Neural cell (in vitro differentiated cells): ENCODE measurements around the gene MANEAL. TPM values are rescaled to one million over a fixed set of nuclear protein-coding genes. Genes with fewer than 3 reads are reported as not detected.
A peak's percentile ranks its signal among the peaks of the same experiment; 100 is the strongest.

Experiments
- H2AFZ ChIP-seq: fragments of 200-600, 300-800 bp; sonication (generic), shearing (Covaris generic); 2 replicates; pipeline ENCODE4 v1.6.0; 2014; ENCODE audit warnings: low read depth, mild to moderate bottlenecking, antibody characterized with exemption, low read length, moderate library complexity
- H3F3A ChIP-seq: fragments of 200-600 bp; shearing (Covaris generic); 2 replicates; pipeline ENCODE4 v1.6.1; 2016; ENCODE audit warnings: mild to moderate bottlenecking, moderate library complexity, mixed read lengths, antibody characterized with exemption, low read length; ENCODE audit not compliant: insufficient read depth, poor library complexity, severe bottlenecking
- H3K27ac ChIP-seq: fragments of 200-600, 300-800 bp; sonication (generic), shearing (Covaris generic); 2 replicates; pipeline ENCODE4 v1.5.1; 2014; ENCODE audit warnings: mild to moderate bottlenecking, low read length, moderate library complexity
- H3K27me3 ChIP-seq: fragments of 300-800, 200-600 bp; sonication (generic), shearing (Covaris generic); 2 replicates; pipeline ENCODE4 v1.6.0; 2014; ENCODE audit warnings: mild to moderate bottlenecking, low read depth, low read length, moderate library complexity; ENCODE audit not compliant: insufficient read depth
- H3K36me3 ChIP-seq: fragments of 300-800, 200-600 bp; sonication (generic), shearing (Covaris generic); 2 replicates; pipeline ENCODE4 v1.5.1; 2014; ENCODE audit warnings: mild to moderate bottlenecking, antibody characterized with exemption, low read length, moderate library complexity; ENCODE audit not compliant: insufficient read depth
- H3K4me2 ChIP-seq: fragments of 300-800, 200-600 bp; sonication (generic), shearing (Covaris generic); 2 replicates; pipeline ENCODE4 v1.6.0; 2014; ENCODE audit warnings: mild to moderate bottlenecking, low read length
- H3K4me3 ChIP-seq: fragments of 300-800, 200-600 bp; sonication (generic), shearing (Covaris generic); 2 replicates; pipeline ENCODE4 v1.5.1; 2014; ENCODE audit warnings: mild to moderate bottlenecking, low read length, moderate library complexity
- H3K79me2 ChIP-seq: fragments of 200-600 bp; shearing (Covaris generic); replicated peaks from 2 replicates; pipeline ENCODE4 v1.6.0; 2014; ENCODE audit warnings: mild to moderate bottlenecking, low read length, moderate library complexity; ENCODE audit not compliant: insufficient read depth
- H3K9ac ChIP-seq: fragments of 300-800, 200-600 bp; sonication (generic), shearing (Covaris generic); 2 replicates; pipeline ENCODE4 v1.6.1; 2016; ENCODE audit warnings: mild to moderate bottlenecking, low read length, mixed read lengths
- H3K9me2 ChIP-seq: fragments of 200-600 bp; shearing (Covaris generic); 2 replicates; pipeline ENCODE4 v1.6.1; 2016; ENCODE audit warnings: mild to moderate bottlenecking, low read length, mixed read lengths; ENCODE audit not compliant: insufficient read depth
- H3K9me3 ChIP-seq: fragments of 200-600, 300-800 bp; sonication (generic), shearing (Covaris generic); 2 replicates; pipeline ENCODE4 v1.6.1; 2016; ENCODE audit warnings: mild to moderate bottlenecking, mixed run types, low read length, moderate library complexity, mixed read lengths
- H4K20me1 ChIP-seq: fragments of 200-600 bp; shearing (Covaris generic); 2 replicates; pipeline ENCODE4 v1.6.1; 2016; ENCODE audit warnings: mild to moderate bottlenecking, mixed run types; ENCODE audit not compliant: insufficient read depth
- EP300 ChIP-seq: fragments of 450-650 bp; conservative IDR thresholded peaks from 2 replicates; pipeline ENCODE4 v1.6.1; 2014; ENCODE audit warnings: antibody characterized with exemption, mild to moderate bottlenecking, moderate library complexity; ENCODE audit not compliant: poor library complexity, severe bottlenecking
- EZH2 ChIP-seq: fragments of 200-600, 300-800 bp; shearing (Covaris generic), sonication (generic); IDR thresholded peaks from 2 replicates; pipeline ENCODE4 v1.6.1; 2014; ENCODE audit warnings: antibody characterized with exemption, low read length, borderline replicate concordance, mild to moderate bottlenecking; ENCODE audit not compliant: insufficient read depth, poor library complexity, severe bottlenecking
- MXI1 ChIP-seq: fragments of 450-650 bp; conservative IDR thresholded peaks from 2 replicates; pipeline ENCODE4 v1.6.1; 2014; ENCODE audit warnings: antibody characterized with exemption, mild to moderate bottlenecking; ENCODE audit not compliant: poor library complexity, severe bottlenecking
- POLR2AphosphoS5 ChIP-seq: IDR thresholded peaks from 2 replicates; pipeline ENCODE4 v1.6.1; 2012
- RAD21 ChIP-seq: fragments of 450-650 bp; conservative IDR thresholded peaks from 2 replicates; pipeline ENCODE4 v1.6.1; 2014; ENCODE audit warnings: antibody characterized with exemption, mild to moderate bottlenecking, moderate library complexity
- SMC3 ChIP-seq: fragments of 450-650 bp; conservative IDR thresholded peaks from 2 replicates; pipeline ENCODE4 v1.6.1; 2014; ENCODE audit warnings: antibody characterized with exemption, mild to moderate bottlenecking, moderate library complexity; ENCODE audit not compliant: poor library complexity
- TAF1 ChIP-seq: IDR thresholded peaks from 2 replicates; pipeline ENCODE4 v1.6.1; 2012; ENCODE audit warnings: low read depth
- polyA plus RNA-seq: library from polyadenylated mRNA; depleted of rRNA; stranded (reverse); fragments of >200 nt; gene quantifications from 2 replicates; pipeline ENCODE4 v1.2.3, GENCODE V29; 2014
- TF ChIP-seq, protein P1 (sequence below): IDR thresholded peaks from 2 replicates; pipeline ENCODE4 v1.6.1; 2012; ENCODE audit warnings: borderline replicate concordance
- TF ChIP-seq, protein P2 (sequence below): fragments of 450-650 bp; IDR thresholded peaks from 2 replicates; pipeline ENCODE4 v1.5.1; 2014; ENCODE audit warnings: antibody characterized with exemption, mild to moderate bottlenecking, moderate library complexity; ENCODE audit not compliant: poor library complexity, severe bottlenecking

MANEAL gene
- polyA plus RNA-seq, 1 donor from 2014 or later = 37.0 TPM

DNA sequence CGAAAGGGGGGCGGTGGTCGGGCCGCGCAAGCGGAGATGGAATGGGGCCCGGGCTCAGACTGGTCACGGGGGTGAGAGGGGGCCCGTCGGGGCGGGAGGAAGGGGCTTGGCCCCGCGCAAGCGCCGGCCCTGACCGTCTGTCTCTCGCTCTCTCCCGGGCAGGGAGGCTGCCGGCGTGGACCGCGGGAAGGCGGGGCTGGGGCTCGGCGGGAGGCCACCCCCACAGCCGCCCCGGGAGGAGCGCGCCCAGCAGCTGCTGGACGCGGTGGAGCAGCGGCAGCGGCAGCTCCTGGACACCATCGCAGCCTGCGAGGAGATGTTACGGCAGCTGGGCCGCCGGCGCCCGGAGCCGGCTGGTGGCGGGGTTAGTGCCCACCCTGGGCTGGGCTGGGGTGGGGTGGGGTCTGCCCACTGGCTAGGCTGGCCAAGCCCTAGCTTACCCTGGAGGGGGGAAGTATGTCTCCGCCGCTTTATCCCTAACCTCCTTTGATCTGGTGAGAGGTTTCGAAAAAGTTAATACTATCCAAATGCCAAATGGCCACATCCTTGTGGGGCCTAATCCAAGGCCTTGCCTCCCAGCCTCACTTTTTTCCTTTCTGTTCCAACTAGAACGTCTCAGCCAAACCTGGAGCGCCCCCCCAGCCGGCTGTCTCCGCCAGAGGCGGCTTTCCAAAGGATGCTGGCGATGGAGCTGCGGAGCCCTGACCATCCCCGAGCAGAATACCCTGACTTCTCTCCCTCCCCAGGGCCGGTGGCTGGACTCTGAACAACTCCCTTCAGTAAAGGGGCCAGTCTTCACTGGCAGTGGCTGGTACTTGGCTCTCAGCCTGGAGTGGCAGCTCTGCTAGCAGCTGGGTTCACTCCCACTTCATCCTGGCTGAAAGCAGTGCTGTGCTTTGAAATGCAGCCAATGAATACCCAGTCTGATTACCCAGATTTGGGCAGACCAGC is 15.0 kb downstream of the MANEAL start:
- H3K9me3 ChIP-seq = no peaks in the 10 kb centered on the region
- no peaks in the 10 kb centered on the region for H3K27me3 ChIP-seq
- no peaks in the 10 kb centered on the region for H3F3A ChIP-seq
- peak overlapping the region; percentile 85 for H3K27ac ChIP-seq
- no peaks in the 10 kb centered on the region for H4K20me1 ChIP-seq
- peaks cover 16% of the 10 kb centered on the region for H3K79me2 ChIP-seq
- TF ChIP-seq, protein P1, sequence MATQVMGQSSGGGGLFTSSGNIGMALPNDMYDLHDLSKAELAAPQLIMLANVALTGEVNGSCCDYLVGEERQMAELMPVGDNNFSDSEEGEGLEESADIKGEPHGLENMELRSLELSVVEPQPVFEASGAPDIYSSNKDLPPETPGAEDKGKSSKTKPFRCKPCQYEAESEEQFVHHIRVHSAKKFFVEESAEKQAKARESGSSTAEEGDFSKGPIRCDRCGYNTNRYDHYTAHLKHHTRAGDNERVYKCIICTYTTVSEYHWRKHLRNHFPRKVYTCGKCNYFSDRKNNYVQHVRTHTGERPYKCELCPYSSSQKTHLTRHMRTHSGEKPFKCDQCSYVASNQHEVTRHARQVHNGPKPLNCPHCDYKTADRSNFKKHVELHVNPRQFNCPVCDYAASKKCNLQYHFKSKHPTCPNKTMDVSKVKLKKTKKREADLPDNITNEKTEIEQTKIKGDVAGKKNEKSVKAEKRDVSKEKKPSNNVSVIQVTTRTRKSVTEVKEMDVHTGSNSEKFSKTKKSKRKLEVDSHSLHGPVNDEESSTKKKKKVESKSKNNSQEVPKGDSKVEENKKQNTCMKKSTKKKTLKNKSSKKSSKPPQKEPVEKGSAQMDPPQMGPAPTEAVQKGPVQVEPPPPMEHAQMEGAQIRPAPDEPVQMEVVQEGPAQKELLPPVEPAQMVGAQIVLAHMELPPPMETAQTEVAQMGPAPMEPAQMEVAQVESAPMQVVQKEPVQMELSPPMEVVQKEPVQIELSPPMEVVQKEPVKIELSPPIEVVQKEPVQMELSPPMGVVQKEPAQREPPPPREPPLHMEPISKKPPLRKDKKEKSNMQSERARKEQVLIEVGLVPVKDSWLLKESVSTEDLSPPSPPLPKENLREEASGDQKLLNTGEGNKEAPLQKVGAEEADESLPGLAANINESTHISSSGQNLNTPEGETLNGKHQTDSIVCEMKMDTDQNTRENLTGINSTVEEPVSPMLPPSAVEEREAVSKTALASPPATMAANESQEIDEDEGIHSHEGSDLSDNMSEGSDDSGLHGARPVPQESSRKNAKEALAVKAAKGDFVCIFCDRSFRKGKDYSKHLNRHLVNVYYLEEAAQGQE = no peak
- TF ChIP-seq, protein P2, sequence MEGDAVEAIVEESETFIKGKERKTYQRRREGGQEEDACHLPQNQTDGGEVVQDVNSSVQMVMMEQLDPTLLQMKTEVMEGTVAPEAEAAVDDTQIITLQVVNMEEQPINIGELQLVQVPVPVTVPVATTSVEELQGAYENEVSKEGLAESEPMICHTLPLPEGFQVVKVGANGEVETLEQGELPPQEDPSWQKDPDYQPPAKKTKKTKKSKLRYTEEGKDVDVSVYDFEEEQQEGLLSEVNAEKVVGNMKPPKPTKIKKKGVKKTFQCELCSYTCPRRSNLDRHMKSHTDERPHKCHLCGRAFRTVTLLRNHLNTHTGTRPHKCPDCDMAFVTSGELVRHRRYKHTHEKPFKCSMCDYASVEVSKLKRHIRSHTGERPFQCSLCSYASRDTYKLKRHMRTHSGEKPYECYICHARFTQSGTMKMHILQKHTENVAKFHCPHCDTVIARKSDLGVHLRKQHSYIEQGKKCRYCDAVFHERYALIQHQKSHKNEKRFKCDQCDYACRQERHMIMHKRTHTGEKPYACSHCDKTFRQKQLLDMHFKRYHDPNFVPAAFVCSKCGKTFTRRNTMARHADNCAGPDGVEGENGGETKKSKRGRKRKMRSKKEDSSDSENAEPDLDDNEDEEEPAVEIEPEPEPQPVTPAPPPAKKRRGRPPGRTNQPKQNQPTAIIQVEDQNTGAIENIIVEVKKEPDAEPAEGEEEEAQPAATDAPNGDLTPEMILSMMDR = no peak
- TF ChIP-seq RAD21 (no peak), POLR2AphosphoS5 (no peak), EZH2 (no peak), MXI1 (no peak), TAF1 (no peak), SMC3 (no peak), EP300 (no peak)
- peak overlapping the region; percentile 43 for H2AFZ ChIP-seq
- H3K9me2 ChIP-seq = no peaks in the 10 kb centered on the region
- peaks cover 9% of the 10 kb centered on the region for H3K36me3 ChIP-seq
- H3K9ac ChIP-seq = peak overlapping the region; percentile 87
- H3K4me3 ChIP-seq = peak overlapping the region; percentile 88
- H3K4me2 ChIP-seq = peak overlapping the region; percentile 49

DNA sequence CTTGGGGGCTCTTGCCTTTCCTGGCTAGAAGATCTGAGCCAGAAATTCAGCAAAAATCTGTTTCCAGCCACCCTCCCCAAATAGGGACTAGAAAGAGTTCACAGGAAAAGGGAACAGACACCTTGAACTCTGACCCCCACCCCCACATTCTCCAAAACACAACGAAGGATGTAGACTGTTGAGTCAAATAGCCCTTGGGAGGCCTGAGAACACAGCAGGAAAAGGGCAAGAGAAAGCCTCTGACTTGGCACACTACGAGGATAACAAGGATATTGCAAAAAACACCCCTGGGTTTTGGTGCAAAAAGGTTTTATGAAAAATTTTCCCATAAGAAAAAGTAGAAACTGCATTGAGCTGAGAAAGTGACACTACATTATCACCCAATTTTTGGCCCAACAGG is 16.3 kb downstream of the MANEAL start:
- no peaks in the 10 kb centered on the region for H3K9me3 ChIP-seq
- H3K4me3 ChIP-seq = no peak overlapping the region
- TF ChIP-seq EZH2 (no peak), SMC3 (no peak), MXI1 (no peak), POLR2AphosphoS5 (no peak), RAD21 (no peak), TAF1 (no peak), EP300 (no peak)
- TF ChIP-seq, protein P2 = no peak
- TF ChIP-seq, protein P1 = no peak
- peaks cover 16% of the 10 kb centered on the region for H3K79me2 ChIP-seq
- no peak overlapping the region for H3K9ac ChIP-seq
- H3F3A ChIP-seq = no peaks in the 10 kb centered on the region
- peaks cover 5% of the 10 kb centered on the region for H3K36me3 ChIP-seq
- H3K4me2 ChIP-seq = no peak overlapping the region
- H2AFZ ChIP-seq = no peak overlapping the region
- no peak overlapping the region for H3K27ac ChIP-seq
- no peaks in the 10 kb centered on the region for H4K20me1 ChIP-seq
- H3K9me2 ChIP-seq = no peaks in the 10 kb centered on the region
- H3K27me3 ChIP-seq = no peaks in the 10 kb centered on the region
